ENCODE results near the gene AGT.

Gene AGT

GRCh38 chr1:230693777-230694176, 20.1 kb downstream of the AGT start:
- no peak overlapping the region for H3K4me2 ChIP-seq
- peaks cover 9% of the 10 kb centered on the region for H3K4me1 ChIP-seq
- no peaks in the 10 kb centered on the region for H3K9me3 ChIP-seq
- H3K27me3 ChIP-seq, result no peaks in the 10 kb centered on the region
- no peak overlapping the region for H3K27ac ChIP-seq
- no peak overlapping the region for H3K4me3 ChIP-seq
- H3K36me3 ChIP-seq, result peaks cover 57% of the 10 kb centered on the region
- no peaks in the 10 kb centered on the region; the same call in 1 of the 2 replicates for H4K20me1 ChIP-seq
- TF ChIP-seq Cebpa-rat (IDR thresholded peaks at IDR 0.05), result no peak
- H3K9ac ChIP-seq, result no peak overlapping the region

- no peak overlapping the region for H3K4me3 ChIP-seq
- no peak overlapping the region for H3K27ac ChIP-seq
- H3K4me2 ChIP-seq, result no peak overlapping the region
- no peaks in the 10 kb centered on the region for H3K27me3 ChIP-seq
- H3K9ac ChIP-seq, result no peak overlapping the region
- peaks cover 62% of the 10 kb centered on the region for H3K36me3 ChIP-seq
- H3K9me3 ChIP-seq, result no peaks in the 10 kb centered on the region
- no peak for TF ChIP-seq Cebpa-rat (IDR thresholded peaks at IDR 0.05)
- H3K4me1 ChIP-seq, result peaks cover 9% of the 10 kb centered on the region
- no peaks in the 10 kb centered on the region; the same call in 1 of the 2 replicates for H4K20me1 ChIP-seq
These were observed 20.7 kb downstream of the AGT start for GRCh38 chr1:230693221-230693620.

GRCh38 chr1:230691615-230692014, 22.3 kb downstream of the AGT start:
- no peak overlapping the region for H3K27ac ChIP-seq
- H4K20me1 ChIP-seq, result no peaks in the 10 kb centered on the region; the same call in 1 of the 2 replicates
- no peak overlapping the region for H3K4me3 ChIP-seq
- H3K4me2 ChIP-seq, result no peak overlapping the region
- H3K36me3 ChIP-seq, result peaks cover 75% of the 10 kb centered on the region
- no peaks in the 10 kb centered on the region for H3K27me3 ChIP-seq
- no peaks in the 10 kb centered on the region for H3K9me3 ChIP-seq
- no peak for TF ChIP-seq Cebpa-rat (IDR thresholded peaks at IDR 0.05)
- no peak overlapping the region for H3K9ac ChIP-seq
- peaks cover 9% of the 10 kb centered on the region for H3K4me1 ChIP-seq

GRCh38 chr1:230690101-230690500, 23.8 kb downstream of the AGT start:
- Histone ChIP-seq H3K4me2 (no peak overlapping the region), H3K27me3 (no peaks in the 10 kb centered on the region), H3K4me1 (peaks cover 8% of the 10 kb centered on the region), H4K20me1 (no peaks in the 10 kb centered on the region; the same call in 1 of the 2 replicates), H3K9ac (no peak overlapping the region), H3K27ac (no peak overlapping the region), H3K4me3 (no peak overlapping the region), H3K36me3 (peaks cover 88% of the 10 kb centered on the region), H3K9me3 (no peaks in the 10 kb centered on the region)
- no peak for TF ChIP-seq Cebpa-rat (IDR thresholded peaks at IDR 0.05)

- no peak overlapping the region for H3K9ac ChIP-seq
- no peaks in the 10 kb centered on the region for H4K20me1 ChIP-seq
- H3K9me3 ChIP-seq, result no peaks in the 10 kb centered on the region
- no peaks in the 10 kb centered on the region for H3K27me3 ChIP-seq
- TF ChIP-seq Cebpa-rat (IDR thresholded peaks at IDR 0.05), result no peak
- no peaks in the 10 kb centered on the region for H3K4me1 ChIP-seq
- H3K4me3 ChIP-seq, result no peak overlapping the region
- peaks cover 88% of the 10 kb centered on the region for H3K36me3 ChIP-seq
- no peak overlapping the region for H3K27ac ChIP-seq
- H3K4me2 ChIP-seq, result no peak overlapping the region
These were observed 27.2 kb downstream of the AGT start for GRCh38 chr1:230686747-230687146.

GRCh38 chr1:230684998-230685397, 28.9 kb downstream of the AGT start:
- Histone ChIP-seq H4K20me1 (no peaks in the 10 kb centered on the region), H3K9me3 (no peaks in the 10 kb centered on the region), H3K27me3 (no peaks in the 10 kb centered on the region), H3K9ac (no peak overlapping the region), H3K4me2 (no peak overlapping the region), H3K4me1 (no peaks in the 10 kb centered on the region), H3K27ac (no peak overlapping the region), H3K36me3 (peaks cover 94% of the 10 kb centered on the region), H3K4me3 (no peak overlapping the region)
- no peak for TF ChIP-seq Cebpa-rat (IDR thresholded peaks at IDR 0.05)

- Histone ChIP-seq H3K36me3 (peaks cover 94% of the 10 kb centered on the region), H3K9ac (no peak overlapping the region), H3K4me1 (no peaks in the 10 kb centered on the region), H3K27ac (no peak overlapping the region), H3K4me2 (no peak overlapping the region), H3K9me3 (no peaks in the 10 kb centered on the region), H4K20me1 (no peaks in the 10 kb centered on the region), H3K4me3 (no peak overlapping the region), H3K27me3 (no peaks in the 10 kb centered on the region)
- TF ChIP-seq Cebpa-rat (IDR thresholded peaks at IDR 0.05), result no peak
These were observed 29.8 kb downstream of the AGT start for GRCh38 chr1:230684146-230684545.

- Histone ChIP-seq H3K27ac (no peak overlapping the region), H3K36me3 (peaks cover 96% of the 10 kb centered on the region), H3K4me2 (no peak overlapping the region), H3K27me3 (no peaks in the 10 kb centered on the region), H3K9me3 (no peaks in the 10 kb centered on the region), H4K20me1 (no peaks in the 10 kb centered on the region), H3K4me3 (no peak overlapping the region), H3K9ac (no peak overlapping the region), H3K4me1 (no peaks in the 10 kb centered on the region)
- TF ChIP-seq Cebpa-rat (IDR thresholded peaks at IDR 0.05), result no peak
These were observed 30.9 kb downstream of the AGT start for GRCh38 chr1:230682882-230683610.

GRCh38 chr1:230682274-230682673, 31.6 kb downstream of the AGT start:
- Histone ChIP-seq H3K4me3 (no peak overlapping the region), H4K20me1 (no peaks in the 10 kb centered on the region), H3K4me1 (no peaks in the 10 kb centered on the region), H3K27ac (no peak overlapping the region), H3K9ac (no peak overlapping the region), H3K36me3 (peaks cover 98% of the 10 kb centered on the region), H3K9me3 (no peaks in the 10 kb centered on the region), H3K4me2 (no peak overlapping the region), H3K27me3 (no peaks in the 10 kb centered on the region)
- TF ChIP-seq Cebpa-rat (IDR thresholded peaks at IDR 0.05), result no peak

- Histone ChIP-seq H4K20me1 (no peaks in the 10 kb centered on the region), H3K4me1 (no peaks in the 10 kb centered on the region), H3K9ac (no peak overlapping the region), H3K27ac (no peak overlapping the region), H3K9me3 (no peaks in the 10 kb centered on the region), H3K27me3 (no peaks in the 10 kb centered on the region), H3K36me3 (peaks cover 98% of the 10 kb centered on the region), H3K4me2 (no peak overlapping the region), H3K4me3 (no peak overlapping the region)
- no peak for TF ChIP-seq Cebpa-rat (IDR thresholded peaks at IDR 0.05)
These were observed 32.3 kb downstream of the AGT start for GRCh38 chr1:230681599-230681998.
